Measurements from ENCODE around the gene GALNT15. TPM values are rescaled to one million over a fixed set of nuclear protein-coding genes. Genes with fewer than 3 reads are reported as not detected.

The GALNT15 gene
- total RNA-seq, 2 experiments from 2014 or later: not detected

GRCh38 chr3:16248556-16248955 lies 74.1 kb downstream of the GALNT15 start:
- Mint-ChIP-seq H3K27me3 (no peaks in the 10 kb centered on the region), H3K36me3 (ENCODE audit: low read depth) (no peaks in the 10 kb centered on the region), H3K4me3 (no peak overlapping the region), H3K4me1 (ENCODE audit: low read depth) (peaks cover 7% of the 10 kb centered on the region), H3K9me3 (no peaks in the 10 kb centered on the region), H3K27ac (no peak overlapping the region)
- ChIA-PET POLR2A (interaction anchor here (1.0 kb wide), 1 partner anchor 9 kb away, joined by 3 read pairs; no protein-coding TSS in a partner anchor), CTCF (interaction anchor here (0.7 to 2.6 kb wide), 13 partner anchors 10 to 201 kb away, joined by 3 to 32 read pairs (median 4); partner anchors contain the start of genes DPH3 and OXNAD1)
- intact Hi-C loops (cut with micrococcal nuclease): no loop called here
- DNase-seq (no peak), ATAC-seq (no peak)
- TF ChIP-seq, protein P1, sequence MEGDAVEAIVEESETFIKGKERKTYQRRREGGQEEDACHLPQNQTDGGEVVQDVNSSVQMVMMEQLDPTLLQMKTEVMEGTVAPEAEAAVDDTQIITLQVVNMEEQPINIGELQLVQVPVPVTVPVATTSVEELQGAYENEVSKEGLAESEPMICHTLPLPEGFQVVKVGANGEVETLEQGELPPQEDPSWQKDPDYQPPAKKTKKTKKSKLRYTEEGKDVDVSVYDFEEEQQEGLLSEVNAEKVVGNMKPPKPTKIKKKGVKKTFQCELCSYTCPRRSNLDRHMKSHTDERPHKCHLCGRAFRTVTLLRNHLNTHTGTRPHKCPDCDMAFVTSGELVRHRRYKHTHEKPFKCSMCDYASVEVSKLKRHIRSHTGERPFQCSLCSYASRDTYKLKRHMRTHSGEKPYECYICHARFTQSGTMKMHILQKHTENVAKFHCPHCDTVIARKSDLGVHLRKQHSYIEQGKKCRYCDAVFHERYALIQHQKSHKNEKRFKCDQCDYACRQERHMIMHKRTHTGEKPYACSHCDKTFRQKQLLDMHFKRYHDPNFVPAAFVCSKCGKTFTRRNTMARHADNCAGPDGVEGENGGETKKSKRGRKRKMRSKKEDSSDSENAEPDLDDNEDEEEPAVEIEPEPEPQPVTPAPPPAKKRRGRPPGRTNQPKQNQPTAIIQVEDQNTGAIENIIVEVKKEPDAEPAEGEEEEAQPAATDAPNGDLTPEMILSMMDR (IDR thresholded peaks at IDR 0.05): no peak

DNA sequence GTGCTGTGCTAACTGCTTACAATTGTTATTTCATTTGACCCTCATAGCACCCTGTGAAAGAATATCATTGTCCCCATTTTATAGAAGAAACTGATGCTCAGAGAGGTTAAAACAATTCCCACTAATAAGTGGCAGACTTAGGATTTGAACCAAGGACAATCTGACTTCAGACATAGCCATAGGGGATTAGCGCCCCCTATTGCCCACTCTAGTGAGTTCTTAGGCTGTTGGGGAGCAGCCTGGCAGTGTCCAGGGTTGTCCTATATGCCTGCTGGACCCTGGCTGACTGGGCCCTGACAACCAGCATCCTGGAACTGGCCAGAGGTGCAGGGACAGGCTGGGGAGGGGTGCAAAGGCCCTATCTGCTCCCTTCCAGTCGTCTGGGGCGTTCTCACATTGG lies 74.9 kb downstream of the GALNT15 start:
- TF ChIP-seq, protein P1 (IDR thresholded peaks at IDR 0.05): peak; percentile 67
- Mint-ChIP-seq H3K4me1 (ENCODE audit: low read depth) (peaks cover 10% of the 10 kb centered on the region), H3K27me3 (no peaks in the 10 kb centered on the region), H3K9me3 (no peaks in the 10 kb centered on the region), H3K4me3 (no peak overlapping the region), H3K36me3 (ENCODE audit: low read depth) (no peaks in the 10 kb centered on the region), H3K27ac (no peak overlapping the region)
- peak; percentile 56 for DNase-seq
- POLR2A ChIA-PET: no interaction called here
- ATAC-seq: no peak
- intact Hi-C loops (cut with micrococcal nuclease): no loop called here
- CTCF ChIA-PET: interaction anchor here (1.0 to 2.6 kb wide), 4 partner anchors 15 to 202 kb away, joined by 3 to 32 read pairs (median 12); partner anchors contain the start of genes DPH3 and OXNAD1

DNA sequence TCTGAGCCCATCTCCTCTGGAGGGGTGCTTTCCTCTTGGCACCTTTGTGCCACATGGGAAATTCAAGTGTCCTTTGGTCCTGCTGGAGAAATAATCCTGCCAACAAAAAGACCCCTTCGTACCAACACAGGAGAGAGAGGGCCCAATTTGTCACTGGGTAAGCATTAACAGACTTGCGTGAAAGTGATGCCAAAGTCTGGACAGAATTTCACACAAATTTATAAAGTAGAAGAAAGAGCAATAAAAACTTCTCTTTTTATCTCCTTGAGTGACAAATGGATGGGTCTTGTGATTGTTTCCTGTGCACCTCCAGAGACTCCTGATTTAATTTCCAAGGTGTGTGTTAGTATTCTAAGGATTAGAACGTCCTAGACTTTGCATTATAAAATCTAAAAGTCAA lies 75.4 kb downstream of the GALNT15 start:
- CTCF ChIA-PET: no interaction called here
- no peaks in the 10 kb centered on the region for H3K27me3 Mint-ChIP-seq
- intact Hi-C loops (cut with micrococcal nuclease): no loop called here

GRCh38 chr3:16251316-16252085 lies 77.0 kb downstream of the GALNT15 start:
- Mint-ChIP-seq H3K27ac (no peak overlapping the region), H3K4me1 (ENCODE audit: low read depth) (peaks cover 22% of the 10 kb centered on the region), H3K9me3 (no peaks in the 10 kb centered on the region), H3K27me3 (no peaks in the 10 kb centered on the region), H3K36me3 (ENCODE audit: low read depth) (no peaks in the 10 kb centered on the region), H3K4me3 (no peak overlapping the region)
- CTCF ChIA-PET: interaction anchor here (0.6 to 1.7 kb wide), 4 partner anchors 14 to 202 kb away, joined by 3 to 6 read pairs (median 4); no protein-coding TSS in a partner anchor
- no peak for ATAC-seq
- intact Hi-C loops (cut with micrococcal nuclease): no loop called here
- TF ChIP-seq, protein P1 (IDR thresholded peaks at IDR 0.05): no peak
- DNase-seq: no peak
- POLR2A ChIA-PET: interaction anchor here (0.8 to 4.4 kb wide), 3 partner anchors 11 to 202 kb away, joined by 3 to 20 read pairs (median 5); partner anchors contain the start of genes DPH3 and OXNAD1

More for the DNA sequence above, 75.4 kb downstream of the GALNT15 start:
- Mint-ChIP-seq H3K9me3 (no peaks in the 10 kb centered on the region), H3K27ac (no peak overlapping the region), H3K4me1 (ENCODE audit: low read depth) (peaks cover 16% of the 10 kb centered on the region), H3K4me3 (no peak overlapping the region), H3K36me3 (ENCODE audit: low read depth) (no peaks in the 10 kb centered on the region)
- TF ChIP-seq, protein P1 (IDR thresholded peaks at IDR 0.05): no peak
- no peak for DNase-seq
- POLR2A ChIA-PET: no interaction called here
- ATAC-seq: no peak
